ENCODE data around the gene SPRED3.

DNA sequence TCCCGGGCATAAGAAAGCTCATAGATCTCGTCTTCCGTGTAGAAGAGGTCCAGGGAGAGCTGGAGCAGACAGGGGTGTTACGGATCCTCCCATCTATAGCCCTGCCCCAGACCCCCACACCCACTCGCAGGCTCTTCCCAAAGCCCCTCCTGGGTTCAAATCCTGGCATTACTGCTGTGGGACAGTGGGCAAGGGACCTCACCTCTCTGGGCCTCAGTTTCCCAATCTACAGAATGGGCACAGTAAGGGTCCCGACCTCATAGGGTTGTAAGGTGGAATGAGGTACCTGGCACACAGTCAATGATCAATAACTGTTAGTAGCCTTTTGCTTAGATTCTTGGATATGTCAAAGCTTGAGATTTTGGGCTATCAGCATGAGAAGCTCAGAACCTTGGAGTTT is 24.9 kb downstream of the SPRED3 start:
- TF ChIP-seq TAF1 (IDR thresholded peaks at IDR 0.05; ENCODE audit: borderline replicate concordance, insufficient read depth, low read length) (no peak), POLR2AphosphoS5 (IDR thresholded peaks at IDR 0.05; ENCODE audit: low read depth, low read length) (no peak), SIN3A (IDR thresholded peaks at IDR 0.05; ENCODE audit: borderline replicate concordance, insufficient read depth, low read length) (no peak)
- TF ChIP-seq, protein P1, sequence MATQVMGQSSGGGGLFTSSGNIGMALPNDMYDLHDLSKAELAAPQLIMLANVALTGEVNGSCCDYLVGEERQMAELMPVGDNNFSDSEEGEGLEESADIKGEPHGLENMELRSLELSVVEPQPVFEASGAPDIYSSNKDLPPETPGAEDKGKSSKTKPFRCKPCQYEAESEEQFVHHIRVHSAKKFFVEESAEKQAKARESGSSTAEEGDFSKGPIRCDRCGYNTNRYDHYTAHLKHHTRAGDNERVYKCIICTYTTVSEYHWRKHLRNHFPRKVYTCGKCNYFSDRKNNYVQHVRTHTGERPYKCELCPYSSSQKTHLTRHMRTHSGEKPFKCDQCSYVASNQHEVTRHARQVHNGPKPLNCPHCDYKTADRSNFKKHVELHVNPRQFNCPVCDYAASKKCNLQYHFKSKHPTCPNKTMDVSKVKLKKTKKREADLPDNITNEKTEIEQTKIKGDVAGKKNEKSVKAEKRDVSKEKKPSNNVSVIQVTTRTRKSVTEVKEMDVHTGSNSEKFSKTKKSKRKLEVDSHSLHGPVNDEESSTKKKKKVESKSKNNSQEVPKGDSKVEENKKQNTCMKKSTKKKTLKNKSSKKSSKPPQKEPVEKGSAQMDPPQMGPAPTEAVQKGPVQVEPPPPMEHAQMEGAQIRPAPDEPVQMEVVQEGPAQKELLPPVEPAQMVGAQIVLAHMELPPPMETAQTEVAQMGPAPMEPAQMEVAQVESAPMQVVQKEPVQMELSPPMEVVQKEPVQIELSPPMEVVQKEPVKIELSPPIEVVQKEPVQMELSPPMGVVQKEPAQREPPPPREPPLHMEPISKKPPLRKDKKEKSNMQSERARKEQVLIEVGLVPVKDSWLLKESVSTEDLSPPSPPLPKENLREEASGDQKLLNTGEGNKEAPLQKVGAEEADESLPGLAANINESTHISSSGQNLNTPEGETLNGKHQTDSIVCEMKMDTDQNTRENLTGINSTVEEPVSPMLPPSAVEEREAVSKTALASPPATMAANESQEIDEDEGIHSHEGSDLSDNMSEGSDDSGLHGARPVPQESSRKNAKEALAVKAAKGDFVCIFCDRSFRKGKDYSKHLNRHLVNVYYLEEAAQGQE (IDR thresholded peaks at IDR 0.05; ENCODE audit: insufficient read depth in 1 of 2, low read depth in 2 of 2, low read length in 2 of 2), result no peak
